HEK293 (cell line): Measurements from ENCODE around the gene UGT1A6.

Source experiments
- CTCF ChIA-PET: fragments of 350-600 bp; formaldehyde crosslinking; extraction: SDS; loops from one replicate; lab custom pipeline; 2021; ENCODE audit warnings: antibody characterized with exemption; lab: Yijun Ruan, JAX
- POLR2A ChIA-PET: fragments of 300-600 bp; formaldehyde crosslinking; extraction: SDS; loops from one replicate; lab custom pipeline; 2020; ENCODE audit warnings: antibody characterized with exemption, inconsistent platforms; lab: Yijun Ruan, JAX
- H3K27ac ChIP-seq: fragments of 200-500 bp; sonication (Bioruptor generic); 2 replicates; pipeline ENCODE4 v1.5.1; 2014; ENCODE audit warnings: low read depth, low read length, control low read depth, inconsistent platforms; ENCODE audit errors: extremely low read depth
- H3K36me3 ChIP-seq, 2 experiments: fragments of 200-500 bp in 1 of 2; sonication (Bioruptor generic) in 1 of 2; 1 replicate in 1 of 2; 2 replicates in 1 of 2; pipeline ENCODE4 v1.5.1; 2014 to 2017; ENCODE audit warnings: inconsistent platforms in 2 of 2, low read length in 2 of 2; ENCODE audit not compliant: control insufficient read depth in 2 of 2, insufficient read depth in 1 of 2
- H3K4me1 ChIP-seq: fragments of 200-500 bp; sonication (Bioruptor generic); 2 replicates; pipeline ENCODE4 v1.5.1; 2014; ENCODE audit warnings: mild to moderate bottlenecking, low read length, inconsistent platforms; ENCODE audit not compliant: control insufficient read depth, insufficient read depth
- H3K4me3 ChIP-seq: 2 replicates; pipeline ENCODE4 v1.5.1; 2011; ENCODE audit warnings: low read depth, mild to moderate bottlenecking, control low read depth, low read length, moderate library complexity
- H3K9me3 ChIP-seq: fragments of 200-500 bp; sonication (Bioruptor generic); 2 replicates; pipeline ENCODE4 v1.5.1; 2014; ENCODE audit warnings: low read depth, low read length, inconsistent platforms; ENCODE audit not compliant: control insufficient read depth, insufficient read depth
- ATF2 ChIP-seq: fragments of 450-650 bp; formaldehyde crosslinking; IDR thresholded peaks from 2 replicates; pipeline ENCODE4 v1.5.1; 2016; ENCODE audit warnings: missing biosample characterization, missing genetic modification characterization, low read depth
- GLIS1 ChIP-seq: fragments of 450-650 bp; formaldehyde crosslinking; IDR thresholded peaks from 2 replicates; pipeline ENCODE4 v1.5.1; 2016; ENCODE audit warnings: missing biosample characterization, missing genetic modification characterization
- HOXA7 ChIP-seq: sonication (generic); formaldehyde crosslinking; IDR thresholded peaks from 2 replicates; pipeline ENCODE4 v1.8.1; 2022; ENCODE audit warnings: missing genetic modification reagents, borderline replicate concordance
- SALL2 ChIP-seq: fragments of 450-650 bp; formaldehyde crosslinking; IDR thresholded peaks from 2 replicates; pipeline ENCODE4 v1.5.0; 2017; ENCODE audit warnings: missing biosample characterization, mild to moderate bottlenecking, missing genetic modification characterization, borderline replicate concordance
- SCRT2 ChIP-seq: fragments of 450-650 bp; formaldehyde crosslinking; IDR thresholded peaks from 2 replicates; pipeline ENCODE4 v1.5.1; 2016; ENCODE audit warnings: missing biosample characterization, missing genetic modification characterization
- ZBTB7A ChIP-seq: fragments of 450-650 bp; formaldehyde crosslinking; IDR thresholded peaks from 2 replicates; pipeline ENCODE4 v1.5.1; 2016; ENCODE audit warnings: low read depth, missing biosample characterization, missing genetic modification characterization
- ZFP41 ChIP-seq: fragments of 450-650 bp; formaldehyde crosslinking; IDR thresholded peaks from 2 replicates; pipeline ENCODE4 v1.5.1; 2016; ENCODE audit warnings: missing biosample characterization, missing genetic modification characterization, borderline replicate concordance
- ZNF148 ChIP-seq: fragments of 450-650 bp; formaldehyde crosslinking; IDR thresholded peaks from 2 replicates; pipeline ENCODE4 v1.5.0; 2017; ENCODE audit warnings: missing biosample characterization, missing genetic modification characterization, borderline replicate concordance
- ZNF514 ChIP-seq: fragments of 450-650 bp; formaldehyde crosslinking; IDR thresholded peaks from 2 replicates; pipeline ENCODE4 v1.5.1; 2016; ENCODE audit warnings: missing biosample characterization, missing genetic modification characterization
- ZNF521 ChIP-seq: fragments of 450-650 bp; formaldehyde crosslinking; IDR thresholded peaks from 2 replicates; pipeline ENCODE4 v1.5.1; 2017; ENCODE audit warnings: missing biosample characterization, mild to moderate bottlenecking, missing genetic modification characterization
- ZNF544 ChIP-seq: fragments of 450-650 bp; formaldehyde crosslinking; IDR thresholded peaks from 2 replicates; pipeline ENCODE4 v1.5.0; 2017; ENCODE audit warnings: missing biosample characterization, missing genetic modification characterization
- ZNF555 ChIP-seq: fragments of 450-650 bp; formaldehyde crosslinking; conservative IDR thresholded peaks from 2 replicates; pipeline ENCODE4 v1.5.1; 2017; ENCODE audit warnings: missing biosample characterization, mild to moderate bottlenecking, missing genetic modification characterization, inconsistent platforms
- ZNF580 ChIP-seq: fragments of 450-650 bp; formaldehyde crosslinking; IDR thresholded peaks from 2 replicates; pipeline ENCODE4 v1.5.1; 2016; ENCODE audit warnings: missing biosample characterization, missing genetic modification characterization
- ZNF600 ChIP-seq: fragments of 450-650 bp; formaldehyde crosslinking; IDR thresholded peaks from 2 replicates; pipeline ENCODE4 v1.5.1; 2016; ENCODE audit warnings: missing biosample characterization, missing genetic modification characterization
- ZNF639 ChIP-seq: fragments of 450-650 bp; formaldehyde crosslinking; IDR thresholded peaks from 2 replicates; pipeline ENCODE4 v1.5.1; 2016; ENCODE audit warnings: missing biosample characterization, missing genetic modification characterization
- ZNF704 ChIP-seq: fragments of 450-650 bp; formaldehyde crosslinking; IDR thresholded peaks from 2 replicates; pipeline ENCODE4 v1.5.1; 2016; ENCODE audit warnings: missing biosample characterization, missing genetic modification characterization
- ZNF76 ChIP-seq: fragments of 450-650 bp; formaldehyde crosslinking; IDR thresholded peaks from 2 replicates; pipeline ENCODE4; 2016; ENCODE audit warnings: low read depth, missing biosample characterization, missing genetic modification characterization, borderline replicate concordance
- ZNF791 ChIP-seq: fragments of 450-650 bp; formaldehyde crosslinking; IDR thresholded peaks from 2 replicates; pipeline ENCODE4 v1.5.1; 2016; ENCODE audit warnings: missing biosample characterization, missing genetic modification characterization

UGT1A6 gene

GRCh38 chr2:233794128-233794658 is 101.5 kb downstream of the UGT1A6 start (continued):
- TF ChIP-seq ZNF148 (tag by site-specific recombination), result no peak

GRCh38 chr2:233795735-233796171 is 103.1 kb downstream of the UGT1A6 start:
- H3K36me3 ChIP-seq, result no peaks in the 10 kb centered on the region
- no peak for TF ChIP-seq ZBTB7A (tag by site-specific recombination)
- no peak for TF ChIP-seq ZNF521 (tag by site-specific recombination)
- no peak for TF ChIP-seq ZNF514 (tag by site-specific recombination)
- TF ChIP-seq ZNF704 (tag by site-specific recombination), result no peak
- no peak for TF ChIP-seq ZNF76 (tag by site-specific recombination)
- TF ChIP-seq HOXA7 (CRISPR knock-in tag), result no peak
- H3K4me1 ChIP-seq, result no peaks in the 10 kb centered on the region
- no peak overlapping the region for H3K27ac ChIP-seq
- ChIA-PET POLR2A (no interaction called here), CTCF (no interaction called here)
- H3K9me3 ChIP-seq, result no peaks in the 10 kb centered on the region
- no peak overlapping the region for H3K4me3 ChIP-seq

- H3K9me3 ChIP-seq, result no peaks in the 10 kb centered on the region
- no peak overlapping the region for H3K27ac ChIP-seq
- H3K4me3 ChIP-seq, result no peak overlapping the region
- TF ChIP-seq ZFP41 (tag by site-specific recombination) (no peak), ZNF555 (tag by site-specific recombination) (no peak), ZNF791 (tag by site-specific recombination) (no peak), GLIS1 (tag by site-specific recombination) (no peak), ZNF580 (tag by site-specific recombination) (no peak), SCRT2 (tag by site-specific recombination) (no peak), ZNF600 (no peak), SALL2 (tag by site-specific recombination) (no peak), ATF2 (tag by site-specific recombination) (no peak), ZNF544 (tag by site-specific recombination) (no peak), ZNF639 (tag by site-specific recombination) (no peak)
- TF ChIP-seq, all 188 proteins: peak for 0
- ChIA-PET CTCF (interaction anchor here (1.2 kb wide), 1 partner anchor 11 kb away, joined by 3 read pairs; no protein-coding TSS in a partner anchor), POLR2A (no interaction called here)
- no peaks in the 10 kb centered on the region for H3K36me3 ChIP-seq
- no peaks in the 10 kb centered on the region for H3K4me1 ChIP-seq
Observed at GRCh38 chr2:233796254-233796653, 103.6 kb downstream of the UGT1A6 start.
